ENCODE results near the gene KLHL40. TPM values are rescaled to one million over a fixed set of nuclear protein-coding genes. Genes with fewer than 3 reads are reported as not detected.

Gene KLHL40
- total and polyA plus RNA-seq, 9 of the 15 experiments (the other 6 are each of a cell fraction or from before 2014, with no cell fraction given): not detected

GRCh38 chr3:42654331-42655201 lies 30.8 kb upstream of the KLHL40 start (continued):
- TF ChIP-seq ZNF407 (IDR thresholded peaks at IDR 0.05; ENCODE audit: low read depth): no peak
- TF ChIP-seq HNRNPL (IDR thresholded peaks at IDR 0.05; ENCODE audit: low read depth, low read length): 0 out of 2 replicates have a peak, but pooled peaks have one; percentile 17
- TF ChIP-seq FOXK1 (CRISPR knock-in tag; IDR thresholded peaks at IDR 0.05; ENCODE audit: borderline replicate concordance): no peak
- no peak for TF ChIP-seq KAT2B (IDR thresholded peaks at IDR 0.05; ENCODE audit: low read depth, low read length)
- TF ChIP-seq CUX1 (CRISPR knock-in tag; IDR thresholded peaks at IDR 0.05): no peak
- TF ChIP-seq TBP (optimal IDR thresholded peaks at IDR 0.05; ENCODE audit: low read depth, low read length): no peak
- no peak for TF ChIP-seq JUNB (CRISPR knock-in tag; conservative IDR thresholded peaks at IDR 0.05)
- peak; percentile 36; the same call in 1 of the 2 replicates for TF ChIP-seq RAD51 (IDR thresholded peaks at IDR 0.05; ENCODE audit: borderline replicate concordance, low read depth)
- peak; percentile 24 to 40 (median 29); a peak in 3 of 6 replicates for TF ChIP-seq CTCF (IDR thresholded peaks at IDR 0.05 in 2 of 3, conservative IDR thresholded peaks at IDR 0.05 in 1 of 3; ENCODE audit: insufficient read depth in 2 of 3, low read depth in 1 of 3, low read length in 3 of 3)
- 0 out of 2 replicates have a peak, but pooled peaks have one; percentile 30 for TF ChIP-seq DMBX1 (CRISPR knock-in tag; IDR thresholded peaks at IDR 0.05; ENCODE audit: borderline replicate concordance)
- no peak for TF ChIP-seq ZNF780A (CRISPR knock-in tag; IDR thresholded peaks at IDR 0.05)
